GM18502 (cell line): Measurements from ENCODE around the gene KDSR.
A peak's percentile ranks its signal among the peaks of the same experiment; 100 is the strongest.
"Not testable (repeated sequence)": the region's sequence is repeated elsewhere in the genome, so short reads cannot be mapped to it uniquely, and the experiment has no call there.

Source experiments
- ATAC-seq: cut with Tn5 transposase; IDR thresholded peaks from one replicate; pipeline ENCODE4 v1.9.1; 2021; ENCODE audit warnings: mild to moderate bottlenecking; ENCODE audit not compliant: unreplicated experiment, poor library complexity

Gene KDSR

GRCh38 chr18:63366213-63367052, 573 bp downstream of the KDSR start:
- peak; percentile 34 for ATAC-seq

- ATAC-seq = no peak
Observed at GRCh38 chr18:63365876-63366212, 1.2 kb downstream of the KDSR start.

GRCh38 chr18:63363951-63364350, 3.1 kb downstream of the KDSR start:
- ATAC-seq = no peak

GRCh38 chr18:63363420-63363819, 3.6 kb downstream of the KDSR start:
- not testable (repeated sequence) for ATAC-seq

GRCh38 chr18:63356272-63356896, 10.6 kb downstream of the KDSR start:
- ATAC-seq = no peak

- no peak for ATAC-seq
Observed at GRCh38 chr18:63350230-63350629, 16.8 kb downstream of the KDSR start.

GRCh38 chr18:63348508-63349136, 18.4 kb downstream of the KDSR start:
- no peak for ATAC-seq

GRCh38 chr18:63346480-63347183, 20.4 kb downstream of the KDSR start:
- ATAC-seq = no peak

- ATAC-seq = no peak
Observed at GRCh38 chr18:63346031-63346430, 21.0 kb downstream of the KDSR start.

GRCh38 chr18:63344918-63345317, 22.1 kb downstream of the KDSR start:
- ATAC-seq = no peak

- ATAC-seq = no peak
Observed at GRCh38 chr18:63344263-63344662, 22.7 kb downstream of the KDSR start.

- ATAC-seq = peak; percentile 69
Observed at GRCh38 chr18:63342206-63342605, 24.8 kb downstream of the KDSR start.

GRCh38 chr18:63339920-63340484, 27.0 kb downstream of the KDSR start:
- no peak for ATAC-seq

- ATAC-seq = no peak
Observed at GRCh38 chr18:63336366-63337099, 30.5 kb downstream of the KDSR start.

- no peak for ATAC-seq
Observed at GRCh38 chr18:63331105-63331504, 35.9 kb downstream of the KDSR start.

- no peak for ATAC-seq
Observed at GRCh38 chr18:63329431-63330145, 37.4 kb downstream of the KDSR start.

- ATAC-seq = no peak
Observed at GRCh38 chr18:63326011-63326410, 41.0 kb downstream of the KDSR start.

GRCh38 chr18:63325086-63325686, 41.8 kb downstream of the KDSR start:
- no peak for ATAC-seq
